ENCODE data around the gene LCORL.

- TF ChIP-seq, protein P1, sequence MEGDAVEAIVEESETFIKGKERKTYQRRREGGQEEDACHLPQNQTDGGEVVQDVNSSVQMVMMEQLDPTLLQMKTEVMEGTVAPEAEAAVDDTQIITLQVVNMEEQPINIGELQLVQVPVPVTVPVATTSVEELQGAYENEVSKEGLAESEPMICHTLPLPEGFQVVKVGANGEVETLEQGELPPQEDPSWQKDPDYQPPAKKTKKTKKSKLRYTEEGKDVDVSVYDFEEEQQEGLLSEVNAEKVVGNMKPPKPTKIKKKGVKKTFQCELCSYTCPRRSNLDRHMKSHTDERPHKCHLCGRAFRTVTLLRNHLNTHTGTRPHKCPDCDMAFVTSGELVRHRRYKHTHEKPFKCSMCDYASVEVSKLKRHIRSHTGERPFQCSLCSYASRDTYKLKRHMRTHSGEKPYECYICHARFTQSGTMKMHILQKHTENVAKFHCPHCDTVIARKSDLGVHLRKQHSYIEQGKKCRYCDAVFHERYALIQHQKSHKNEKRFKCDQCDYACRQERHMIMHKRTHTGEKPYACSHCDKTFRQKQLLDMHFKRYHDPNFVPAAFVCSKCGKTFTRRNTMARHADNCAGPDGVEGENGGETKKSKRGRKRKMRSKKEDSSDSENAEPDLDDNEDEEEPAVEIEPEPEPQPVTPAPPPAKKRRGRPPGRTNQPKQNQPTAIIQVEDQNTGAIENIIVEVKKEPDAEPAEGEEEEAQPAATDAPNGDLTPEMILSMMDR (IDR thresholded peaks at IDR 0.05) = no peak
- no peak for TF ChIP-seq POLR2A (IDR thresholded peaks at IDR 0.05)
These were observed 146.0 kb downstream of the LCORL start for GRCh38 chr4:17875402-17876070.

All from breast epithelium (tissue), 3 donors.